Activated T-helper 17 cell treated with anti-CD3 and anti-CD28 coated beads, Interleukin-2, amount 50 U/mL, for 72 hours (primary cell): ENCODE results near the gene CCDC24. TPM values are rescaled to one million over a fixed set of nuclear protein-coding genes. Genes with fewer than 3 reads are reported as not detected.
A peak's percentile ranks its signal among the peaks of the same experiment; 100 is the strongest.

Source experiments
- ATAC-seq: fragments of 150-1000 bp; cut with Tn5 transposase; replicated peaks from 2 replicates; pipeline ENCODE4 v1.10.0; 2021; ENCODE audit warnings: mild to moderate bottlenecking, moderate library complexity
- H3K27ac Mint-ChIP-seq: one replicate; pipeline ENCODE4 v1.8.0; 2022; ENCODE audit warnings: mixed read lengths
- H3K27me3 Mint-ChIP-seq: one replicate; pipeline ENCODE4 v1.8.0; 2022; ENCODE audit warnings: mixed read lengths
- H3K36me3 Mint-ChIP-seq: one replicate; pipeline ENCODE4 v1.8.0; 2022; ENCODE audit warnings: low read depth, mild to moderate bottlenecking, mixed read lengths
- H3K4me1 Mint-ChIP-seq: one replicate; pipeline ENCODE4 v1.8.0; 2022; ENCODE audit warnings: mixed read lengths
- H3K4me3 Mint-ChIP-seq: one replicate; pipeline ENCODE4 v1.8.0; 2022; ENCODE audit warnings: mild to moderate bottlenecking, mixed read lengths
- H3K9me3 Mint-ChIP-seq: one replicate; pipeline ENCODE4 v1.8.0; 2022; ENCODE audit warnings: mixed read lengths
- total RNA-seq, 2 donors: library from RNA; stranded (reverse); gene quantifications; one replicate each; pipeline ENCODE4 v1.2.3, GENCODE V29; 2022

The CCDC24 gene
- total RNA-seq, 2 donors from 2014 or later = 0.95 to 2.6 TPM

DNA sequence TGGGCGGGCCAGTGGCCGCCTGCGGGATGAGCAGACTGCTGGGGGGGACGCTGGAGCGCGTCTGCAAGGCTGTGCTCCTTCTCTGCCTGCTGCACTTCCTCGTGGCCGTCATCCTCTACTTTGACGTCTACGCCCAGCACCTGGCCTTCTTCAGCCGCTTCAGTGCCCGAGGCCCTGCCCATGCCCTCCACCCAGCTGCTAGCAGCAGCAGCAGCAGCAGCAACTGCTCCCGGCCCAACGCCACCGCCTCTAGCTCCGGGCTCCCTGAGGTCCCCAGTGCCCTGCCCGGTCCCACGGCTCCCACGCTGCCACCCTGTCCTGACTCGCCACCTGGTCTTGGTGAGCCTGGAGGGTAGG, 10.3 kb upstream of the CCDC24 start:
- Mint-ChIP-seq H3K27me3 (no peaks in the 10 kb centered on the region), H3K36me3 (peaks cover 52% of the 10 kb centered on the region), H3K9me3 (no peaks in the 10 kb centered on the region), H3K27ac (peak overlapping the region; percentile 40), H3K4me3 (peak overlapping the region; percentile 83), H3K4me1 (peaks cover 40% of the 10 kb centered on the region)
- ATAC-seq = no peak

DNA sequence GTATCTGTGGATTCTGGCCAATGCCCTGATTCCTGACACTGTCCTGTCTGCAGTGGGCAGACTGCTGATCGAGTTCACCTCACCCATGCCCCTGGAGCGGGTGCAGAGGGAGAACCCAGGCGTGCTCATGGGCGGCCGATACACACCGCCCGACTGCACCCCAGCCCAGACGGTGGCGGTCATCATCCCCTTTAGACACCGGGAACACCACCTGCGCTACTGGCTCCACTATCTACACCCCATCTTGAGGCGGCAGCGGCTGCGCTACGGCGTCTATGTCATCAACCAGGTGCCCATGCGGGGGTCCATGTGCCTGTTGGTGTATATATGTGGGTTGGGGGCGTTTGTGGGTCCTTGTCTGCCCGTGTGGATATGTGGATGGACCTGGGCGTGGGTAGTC, 9.8 kb upstream of the CCDC24 start:
- H3K4me3 Mint-ChIP-seq = no peak overlapping the region
- H3K27me3 Mint-ChIP-seq = no peaks in the 10 kb centered on the region
- H3K36me3 Mint-ChIP-seq = peaks cover 47% of the 10 kb centered on the region
- no peak overlapping the region for H3K27ac Mint-ChIP-seq
- ATAC-seq = no peak
- H3K4me1 Mint-ChIP-seq = peaks cover 34% of the 10 kb centered on the region
- no peaks in the 10 kb centered on the region for H3K9me3 Mint-ChIP-seq

DNA sequence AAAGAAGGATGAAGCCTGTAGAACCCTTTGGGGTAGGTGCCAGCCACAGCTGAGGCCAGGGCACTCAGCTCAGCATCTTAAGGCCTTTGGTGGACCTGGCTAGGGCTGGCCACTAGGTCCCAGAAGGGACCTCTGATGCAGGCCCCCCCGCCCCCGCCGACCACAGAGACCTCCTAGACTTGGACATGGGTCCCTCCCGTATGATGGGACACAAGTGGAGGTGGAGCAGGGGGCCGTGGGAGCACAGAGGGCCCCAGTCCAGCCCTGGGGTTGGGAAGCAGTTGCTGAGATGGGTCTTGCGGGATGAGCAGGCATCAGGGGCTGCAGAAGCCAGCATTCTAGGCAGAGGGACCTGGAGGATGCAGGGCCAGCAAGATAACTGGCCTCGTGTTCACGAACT, 9.2 kb upstream of the CCDC24 start:
- H3K9me3 Mint-ChIP-seq = no peaks in the 10 kb centered on the region
- H3K4me3 Mint-ChIP-seq = no peak overlapping the region
- no peaks in the 10 kb centered on the region for H3K27me3 Mint-ChIP-seq
- no peak for ATAC-seq
- peaks cover 41% of the 10 kb centered on the region for H3K36me3 Mint-ChIP-seq
- peaks cover 28% of the 10 kb centered on the region for H3K4me1 Mint-ChIP-seq
- H3K27ac Mint-ChIP-seq = no peak overlapping the region

DNA sequence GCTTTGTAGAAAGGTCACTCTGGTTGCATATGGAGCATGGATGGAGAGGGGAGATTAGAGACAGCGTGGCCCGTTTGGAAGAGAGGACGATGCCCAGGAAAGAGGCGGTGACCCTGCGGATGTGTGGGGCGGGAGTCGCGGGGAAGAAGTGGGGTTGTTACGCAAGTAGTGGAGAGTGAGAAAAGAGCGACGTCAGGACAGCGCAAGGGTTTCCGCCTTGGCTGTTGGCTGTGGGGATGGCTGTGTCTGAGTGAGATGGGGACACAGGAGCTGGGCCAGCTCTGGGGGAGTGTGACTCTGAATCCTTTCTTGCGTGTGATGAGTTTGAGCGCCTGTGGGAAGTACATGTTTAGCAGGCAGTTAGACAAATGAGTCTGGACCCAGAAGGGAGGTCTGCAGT, 8.6 kb upstream of the CCDC24 start:
- H3K36me3 Mint-ChIP-seq = peaks cover 35% of the 10 kb centered on the region
- peaks cover 23% of the 10 kb centered on the region for H3K4me1 Mint-ChIP-seq
- H3K27me3 Mint-ChIP-seq = no peaks in the 10 kb centered on the region
- H3K9me3 Mint-ChIP-seq = no peaks in the 10 kb centered on the region
- ATAC-seq = no peak
- no peak overlapping the region for H3K4me3 Mint-ChIP-seq
- no peak overlapping the region for H3K27ac Mint-ChIP-seq

DNA sequence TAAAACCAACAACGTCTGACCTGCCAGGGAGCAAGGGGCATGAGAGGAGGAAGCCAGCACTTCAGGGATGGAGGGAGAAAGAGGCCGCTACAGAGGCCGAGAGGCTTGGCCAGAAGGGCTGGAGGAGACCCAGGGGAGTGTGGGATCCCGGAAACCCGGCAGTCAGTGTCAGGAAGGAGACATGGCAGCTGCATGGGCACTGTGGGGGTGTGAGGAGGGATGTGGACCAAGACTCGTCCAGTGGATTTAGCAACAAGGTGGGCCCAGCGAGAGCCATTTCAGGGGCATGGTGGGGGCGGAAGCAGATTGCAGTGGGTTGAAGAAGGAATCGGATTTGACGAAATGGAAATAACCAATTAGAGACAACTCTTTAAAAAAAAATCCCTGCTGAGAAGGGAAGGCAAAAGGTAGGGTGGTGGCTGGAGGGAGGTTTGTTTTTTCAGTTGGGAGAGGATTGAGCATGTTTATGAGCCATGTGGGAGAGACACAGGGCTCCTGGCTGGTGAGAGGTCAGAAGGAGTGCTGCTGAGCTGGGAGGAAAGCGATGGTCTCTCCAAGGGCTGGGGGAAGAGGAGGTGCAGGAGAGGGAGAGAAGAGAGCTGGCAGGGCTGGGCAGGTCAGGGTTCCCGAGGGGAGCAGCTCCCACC, 8.0 kb upstream of the CCDC24 start:
- H3K4me1 Mint-ChIP-seq = peaks cover 17% of the 10 kb centered on the region
- no peaks in the 10 kb centered on the region for H3K9me3 Mint-ChIP-seq
- H3K36me3 Mint-ChIP-seq = peaks cover 30% of the 10 kb centered on the region
- no peak for ATAC-seq
- H3K27me3 Mint-ChIP-seq = no peaks in the 10 kb centered on the region
- H3K4me3 Mint-ChIP-seq = no peak overlapping the region
- peak overlapping the region; percentile 27 for H3K27ac Mint-ChIP-seq

DNA sequence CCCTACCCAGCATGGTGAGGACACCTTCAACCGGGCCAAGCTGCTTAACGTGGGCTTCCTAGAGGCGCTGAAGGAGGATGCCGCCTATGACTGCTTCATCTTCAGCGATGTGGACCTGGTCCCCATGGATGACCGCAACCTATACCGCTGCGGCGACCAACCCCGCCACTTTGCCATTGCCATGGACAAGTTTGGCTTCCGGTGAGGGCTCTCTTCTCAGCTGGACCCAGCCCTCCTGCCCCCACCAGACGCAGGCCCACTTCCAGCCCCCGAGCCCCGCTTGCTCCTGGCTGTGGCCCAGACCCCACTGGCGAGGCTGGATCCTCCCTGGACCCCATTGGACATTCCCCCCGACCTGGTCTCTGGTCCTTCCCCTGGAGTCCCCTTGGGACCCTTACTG, 6.5 kb upstream of the CCDC24 start:
- Mint-ChIP-seq H3K4me3 (no peak overlapping the region), H3K27ac (no peak overlapping the region), H3K27me3 (no peaks in the 10 kb centered on the region), H3K36me3 (peaks cover 23% of the 10 kb centered on the region), H3K4me1 (peaks cover 16% of the 10 kb centered on the region), H3K9me3 (no peaks in the 10 kb centered on the region)
- ATAC-seq = no peak

GRCh38 chr1:43985984-43986595, 5.3 kb upstream of the CCDC24 start:
- peaks cover 20% of the 10 kb centered on the region for H3K36me3 Mint-ChIP-seq

DNA sequence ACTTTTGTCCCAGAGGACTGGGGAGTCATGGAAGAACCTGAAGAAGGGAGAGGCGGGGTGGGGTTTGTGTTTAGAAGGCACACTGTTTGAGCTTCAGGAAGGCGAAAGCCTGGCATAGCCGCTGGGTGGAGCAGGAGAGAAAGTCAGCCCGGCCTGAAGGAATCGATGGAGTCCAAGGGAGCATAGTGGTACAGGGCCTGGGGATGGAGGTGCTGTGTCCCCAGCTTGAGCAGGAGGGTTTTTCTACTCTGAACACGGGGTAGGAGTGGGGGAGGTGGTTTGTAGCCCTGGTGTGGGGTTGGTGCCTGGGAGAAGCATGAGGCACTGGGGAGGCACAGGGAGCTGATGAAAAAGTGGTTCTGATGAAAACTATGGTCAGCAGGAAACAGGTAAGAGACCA, 4.7 kb upstream of the CCDC24 start:
- Mint-ChIP-seq H3K4me3 (no peak overlapping the region), H3K4me1 (peaks cover 10% of the 10 kb centered on the region), H3K27ac (no peak overlapping the region), H3K27me3 (no peaks in the 10 kb centered on the region), H3K9me3 (no peaks in the 10 kb centered on the region), H3K36me3 (peaks cover 20% of the 10 kb centered on the region)
- no peak for ATAC-seq

More at GRCh38 chr1:43985984-43986595, 5.3 kb upstream of the CCDC24 start:
- H3K4me1 Mint-ChIP-seq = peaks cover 10% of the 10 kb centered on the region
- no peak overlapping the region for H3K27ac Mint-ChIP-seq
- H3K9me3 Mint-ChIP-seq = no peaks in the 10 kb centered on the region
- H3K27me3 Mint-ChIP-seq = no peaks in the 10 kb centered on the region
- ATAC-seq = no peak
- H3K4me3 Mint-ChIP-seq = no peak overlapping the region

- Mint-ChIP-seq H3K36me3 (peaks cover 20% of the 10 kb centered on the region), H3K4me3 (no peak overlapping the region), H3K9me3 (no peaks in the 10 kb centered on the region), H3K4me1 (peaks cover 10% of the 10 kb centered on the region), H3K27ac (no peak overlapping the region), H3K27me3 (no peaks in the 10 kb centered on the region)
- ATAC-seq = no peak
These were observed 4.1 kb upstream of the CCDC24 start for GRCh38 chr1:43987159-43987902.

GRCh38 chr1:43990271-43991199, 864 bp upstream of the CCDC24 start:
- Mint-ChIP-seq H3K27me3 (no peaks in the 10 kb centered on the region), H3K4me1 (no peaks in the 10 kb centered on the region), H3K4me3 (peak overlapping the region; percentile 85), H3K36me3 (peaks cover 3% of the 10 kb centered on the region), H3K27ac (no peak overlapping the region), H3K9me3 (no peaks in the 10 kb centered on the region)
- ATAC-seq = no peak

DNA sequence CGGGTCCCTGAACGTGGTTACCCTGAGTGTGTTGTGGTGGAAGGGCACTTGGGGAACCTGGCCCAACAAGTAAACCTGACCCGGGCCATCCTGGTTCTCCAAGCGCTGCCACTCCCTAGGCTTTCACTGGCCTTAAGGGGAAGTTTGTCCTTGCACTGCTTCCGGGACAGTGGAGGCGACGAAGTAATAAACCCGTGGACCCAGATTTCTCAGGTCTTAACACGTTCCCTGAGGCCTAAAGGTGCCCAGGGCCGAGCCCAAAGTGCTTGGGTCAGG, 261 bp upstream of the CCDC24 start:
- H3K4me3 Mint-ChIP-seq = peak overlapping the region; percentile 85
- no peak for ATAC-seq
- peak overlapping the region; percentile 48 for H3K27ac Mint-ChIP-seq
- no peaks in the 10 kb centered on the region for H3K4me1 Mint-ChIP-seq
- H3K27me3 Mint-ChIP-seq = no peaks in the 10 kb centered on the region
- no peaks in the 10 kb centered on the region for H3K36me3 Mint-ChIP-seq
- no peaks in the 10 kb centered on the region for H3K9me3 Mint-ChIP-seq

DNA sequence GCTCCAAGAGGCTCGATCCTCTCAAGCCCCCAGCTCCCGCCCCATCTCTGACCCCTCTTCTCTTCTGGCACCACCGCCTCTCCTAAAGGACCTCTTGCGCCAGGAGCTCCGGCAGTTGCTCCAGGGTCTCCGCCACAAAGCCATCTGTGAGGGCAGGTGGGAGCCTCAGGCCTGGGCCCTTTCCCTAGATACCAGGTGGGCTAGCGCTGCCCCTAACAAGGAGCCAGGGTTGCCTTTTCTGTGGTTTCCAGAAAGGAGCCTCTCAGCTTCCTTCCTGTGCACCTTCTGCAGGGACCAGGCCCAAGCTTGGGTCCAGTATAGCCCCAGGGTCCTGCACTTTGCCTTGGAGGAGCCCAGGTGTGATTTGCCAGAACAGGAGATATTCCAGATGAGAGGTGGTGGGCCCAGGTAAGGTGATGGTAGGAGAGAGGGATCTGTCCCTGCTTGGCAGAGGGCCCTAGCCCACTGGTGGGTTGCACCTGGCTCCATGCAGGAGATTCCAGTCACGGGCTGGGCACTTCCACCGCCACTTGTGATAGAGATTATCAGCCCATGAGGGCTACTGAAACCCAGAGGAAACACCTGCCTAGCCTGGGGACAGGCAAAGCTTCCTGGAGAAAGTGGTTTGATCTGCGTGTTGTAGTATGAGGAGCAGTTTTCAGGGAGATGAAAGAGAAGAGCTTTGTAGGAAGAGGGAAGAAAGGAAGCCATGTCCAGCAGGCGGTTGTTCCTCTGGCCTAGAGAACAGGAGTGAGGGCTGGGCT, 1.0 kb downstream of the CCDC24 start:
- Mint-ChIP-seq H3K27me3 (no peaks in the 10 kb centered on the region), H3K9me3 (no peaks in the 10 kb centered on the region), H3K4me3 (peak overlapping the region; percentile 85), H3K4me1 (no peaks in the 10 kb centered on the region), H3K36me3 (no peaks in the 10 kb centered on the region), H3K27ac (peak overlapping the region; percentile 48)
- ATAC-seq = no peak

- H3K9me3 Mint-ChIP-seq = no peaks in the 10 kb centered on the region
- ATAC-seq = no peak
- no peaks in the 10 kb centered on the region for H3K27me3 Mint-ChIP-seq
- H3K4me3 Mint-ChIP-seq = peak overlapping the region; percentile 85
- no peaks in the 10 kb centered on the region for H3K4me1 Mint-ChIP-seq
- peak overlapping the region; percentile 48 for H3K27ac Mint-ChIP-seq
- H3K36me3 Mint-ChIP-seq = no peaks in the 10 kb centered on the region
These were observed 2.0 kb downstream of the CCDC24 start for GRCh38 chr1:43993206-43993914.
